T-helper 2 cell (primary cell): ENCODE results near the gene ADARB2.
"Not testable (repeated sequence)": the region's sequence is repeated elsewhere in the genome, so short reads cannot be mapped to it uniquely, and the experiment has no call there.

Source experiments
- DNase-seq, 5 experiments: peaks; one replicate each; pipeline versions ENCODE4 v3.0.0 to v3.0.0-alpha.2; 2012 to 2022

The ADARB2 gene

GRCh38 chr10:1361411-1362105 is 375.8 kb downstream of the ADARB2 start:
- no peak for DNase-seq

DNA sequence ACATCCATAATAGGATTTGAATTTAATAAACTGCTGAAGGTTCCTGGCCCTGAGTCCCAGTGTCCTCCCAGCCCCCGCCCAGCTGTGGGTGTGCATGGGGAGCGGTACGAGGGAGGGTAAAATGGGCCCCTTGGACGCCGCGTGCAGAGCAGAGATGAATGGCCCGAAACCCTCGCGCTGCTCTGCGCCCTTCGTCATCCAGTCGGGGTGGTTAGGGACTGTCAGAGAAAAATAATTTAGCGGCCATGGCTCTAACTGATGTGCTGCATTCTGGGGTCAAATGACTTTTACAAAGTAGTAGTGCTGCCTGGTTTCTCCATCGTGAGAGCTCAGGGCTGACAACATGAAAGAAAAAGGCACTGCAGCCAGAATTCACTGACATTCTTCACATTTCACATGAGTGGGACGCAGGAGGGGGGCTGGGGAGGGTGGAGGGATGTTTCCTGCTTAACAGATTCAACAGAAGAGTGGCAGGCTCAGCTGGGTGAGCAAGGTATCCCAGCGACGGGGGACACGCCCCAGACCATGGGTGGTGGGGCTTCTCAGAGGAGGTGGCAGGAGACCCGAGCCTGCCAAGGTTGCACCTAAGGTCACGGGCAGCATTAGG is 376.7 kb downstream of the ADARB2 start:
- DNase-seq: no peak

DNA sequence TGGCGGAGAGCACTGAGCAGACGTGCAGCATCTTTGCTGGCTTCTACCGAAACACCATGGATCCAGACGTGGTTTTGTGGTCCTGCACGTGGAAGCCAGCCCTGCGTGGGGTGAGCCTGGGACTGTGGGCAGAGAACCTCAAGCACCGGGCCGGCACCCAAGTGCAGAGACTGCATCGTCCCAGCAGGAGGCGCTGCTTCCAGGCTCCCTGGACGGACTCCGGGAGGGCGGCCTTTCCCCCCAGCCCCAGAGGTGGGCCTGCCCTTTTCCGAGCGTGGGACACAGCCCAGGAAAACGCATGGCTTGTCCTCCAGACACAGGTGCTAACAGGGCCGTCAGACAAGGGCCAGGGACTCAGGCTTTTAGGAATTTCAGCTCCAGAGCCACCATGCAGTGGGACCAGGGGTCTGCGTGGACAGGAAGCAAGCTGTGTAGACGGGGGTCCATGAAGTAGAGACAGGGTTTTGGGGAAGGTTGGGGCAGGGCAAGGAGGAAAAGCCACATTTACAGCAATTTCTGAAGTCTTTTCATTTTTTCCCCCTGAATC is 377.2 kb downstream of the ADARB2 start:
- peak in 1 of 5 experiments; percentile 34 for DNase-seq

GRCh38 chr10:1359626-1359955 is 377.7 kb downstream of the ADARB2 start:
- no peak for DNase-seq

DNA sequence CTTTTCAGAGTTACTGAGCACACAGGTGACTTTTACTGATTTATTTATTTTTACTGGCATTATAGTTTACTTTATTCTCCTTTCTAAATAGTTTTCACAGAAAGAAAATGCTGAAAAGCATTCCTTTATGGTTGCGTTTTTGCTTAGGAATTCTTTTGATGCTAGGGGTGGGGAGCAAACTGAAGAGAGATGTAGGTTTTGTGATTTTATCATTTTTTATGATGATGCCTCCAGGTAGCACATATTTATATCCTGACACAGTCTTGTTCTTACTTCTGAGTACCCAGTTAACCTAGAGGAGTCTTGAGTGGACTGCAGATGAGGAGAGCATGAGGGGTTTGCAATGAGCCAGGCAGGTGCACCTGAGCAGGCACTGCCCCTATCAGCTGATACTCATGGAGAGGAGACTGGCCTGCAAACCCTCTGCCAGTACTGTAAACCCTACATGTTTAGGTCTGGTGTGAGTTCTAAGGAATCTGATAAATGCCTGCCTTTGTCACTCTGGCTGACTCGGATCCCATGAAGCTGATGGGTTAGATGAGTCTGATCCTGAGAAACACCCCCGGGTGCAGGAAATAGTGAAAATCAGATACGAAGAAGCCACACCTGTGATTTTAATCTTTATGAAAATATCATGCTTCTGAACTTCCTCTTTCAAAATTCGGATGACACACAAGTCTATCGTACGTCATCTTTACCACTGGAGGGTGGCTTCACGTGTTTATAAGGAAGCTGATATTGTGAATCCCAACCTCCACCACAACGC is 378.3 kb downstream of the ADARB2 start:
- DNase-seq: peak in 1 of 5 experiments; percentile 89

DNA sequence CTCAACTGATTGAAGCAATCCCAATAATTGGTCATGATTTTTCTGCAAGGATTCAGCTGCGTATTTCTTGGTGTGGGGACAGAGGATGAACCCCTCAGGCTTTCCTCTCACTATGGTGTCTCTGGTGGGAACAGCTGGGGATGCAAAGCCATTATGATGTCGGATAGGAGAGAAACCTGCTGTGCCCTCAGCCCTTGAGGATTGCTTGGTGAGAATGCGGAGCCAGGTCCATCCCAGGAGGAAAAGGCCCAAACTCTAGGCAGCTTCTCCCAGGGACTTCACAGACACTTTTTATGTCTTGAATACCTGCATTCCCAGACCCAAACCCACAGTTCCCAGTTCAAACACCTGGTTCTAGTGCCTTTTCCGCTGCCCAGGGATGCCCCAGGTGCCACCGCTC is 379.2 kb downstream of the ADARB2 start:
- DNase-seq: no peak

- no peak for DNase-seq
Observed at GRCh38 chr10:1356349-1356748, 381.0 kb downstream of the ADARB2 start.

GRCh38 chr10:1354809-1355710 is 382.3 kb downstream of the ADARB2 start:
- no peak for DNase-seq

GRCh38 chr10:1352296-1352695 is 385.0 kb downstream of the ADARB2 start:
- DNase-seq: not testable (repeated sequence)

- DNase-seq: no peak
Observed at GRCh38 chr10:1348773-1349050, 388.6 kb downstream of the ADARB2 start.

DNA sequence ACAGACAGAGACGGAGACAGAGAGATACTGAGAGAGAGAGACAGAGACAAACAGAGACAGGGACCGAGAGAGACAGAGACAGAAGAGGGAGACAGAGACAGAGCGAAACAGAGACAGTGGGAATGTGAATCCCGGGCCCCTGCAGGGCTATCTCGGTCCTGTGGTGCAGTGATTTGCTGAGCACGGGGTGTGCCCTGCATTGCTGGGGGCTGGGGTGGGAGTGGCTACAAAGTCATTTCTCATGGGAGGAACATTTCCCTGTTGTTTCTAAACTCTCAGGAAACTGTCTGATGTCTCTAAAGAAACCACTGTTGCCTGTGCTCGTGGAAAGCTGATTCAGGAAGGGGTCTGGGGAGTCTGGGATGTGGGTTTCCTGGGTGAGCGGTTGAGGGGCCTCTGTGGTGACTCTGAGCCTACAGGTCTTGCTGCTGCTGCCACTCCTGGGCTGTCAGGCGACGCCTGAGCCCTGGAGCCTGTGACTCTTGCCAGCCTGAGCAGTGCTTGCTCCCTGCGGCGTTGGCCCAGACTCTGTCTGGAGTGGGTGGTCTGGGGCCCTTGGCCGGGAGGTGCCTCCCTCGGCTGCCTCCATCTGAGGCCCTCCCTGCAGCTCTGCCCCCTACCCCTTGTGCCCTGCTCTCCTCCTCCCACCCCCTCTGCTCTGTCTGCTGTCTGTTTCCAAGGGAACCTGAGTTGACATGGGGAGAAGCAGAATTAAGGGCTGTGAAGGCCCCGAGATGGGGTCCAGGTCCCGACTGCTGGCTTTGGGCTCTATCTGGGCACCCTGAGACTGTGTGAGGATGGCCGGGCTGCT is 389.2 kb downstream of the ADARB2 start:
- DNase-seq: no peak

GRCh38 chr10:1347525-1347924 is 389.8 kb downstream of the ADARB2 start:
- DNase-seq: no peak

DNA sequence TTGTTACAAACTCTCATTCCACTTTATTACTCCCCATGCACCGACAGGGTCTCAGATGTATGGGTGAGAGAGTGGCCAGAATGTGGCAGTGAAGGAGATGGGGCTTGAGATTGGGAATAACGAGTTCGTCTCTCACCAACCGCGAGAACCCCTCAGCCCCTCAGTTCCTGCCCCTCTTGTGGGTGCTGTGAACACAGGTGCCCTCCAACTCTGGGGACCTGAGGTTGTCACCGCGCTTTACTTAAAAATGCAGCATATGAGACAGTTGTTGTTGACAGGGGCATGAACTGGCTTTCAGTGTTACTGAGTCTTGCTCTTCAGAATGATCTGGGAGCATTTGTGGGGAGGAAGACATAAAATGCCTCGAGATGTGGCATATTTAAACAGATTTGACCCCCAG is 391.1 kb downstream of the ADARB2 start:
- DNase-seq: no peak

- no peak for DNase-seq
Observed at GRCh38 chr10:1345368-1345767, 392.0 kb downstream of the ADARB2 start.

DNA sequence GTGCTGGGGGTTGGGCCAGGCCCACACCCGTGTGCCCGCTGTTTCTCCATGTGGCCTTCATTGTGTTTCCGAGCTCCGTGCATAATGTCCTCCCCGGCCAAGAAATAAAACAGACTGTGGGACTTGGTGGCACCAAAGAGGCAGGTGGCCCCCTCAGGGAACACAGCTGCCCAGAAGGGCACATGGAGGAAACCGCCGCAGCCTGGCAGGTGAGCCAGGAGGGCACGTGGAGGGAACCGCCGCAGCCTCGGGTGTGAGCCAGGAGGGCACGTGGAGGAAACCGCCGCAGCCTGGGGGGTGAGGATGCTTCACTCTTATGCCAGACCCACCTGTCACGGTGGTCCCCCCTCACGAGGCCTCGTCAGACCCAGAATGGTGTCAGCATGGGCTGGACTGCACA is 392.5 kb downstream of the ADARB2 start:
- DNase-seq: no peak

DNA sequence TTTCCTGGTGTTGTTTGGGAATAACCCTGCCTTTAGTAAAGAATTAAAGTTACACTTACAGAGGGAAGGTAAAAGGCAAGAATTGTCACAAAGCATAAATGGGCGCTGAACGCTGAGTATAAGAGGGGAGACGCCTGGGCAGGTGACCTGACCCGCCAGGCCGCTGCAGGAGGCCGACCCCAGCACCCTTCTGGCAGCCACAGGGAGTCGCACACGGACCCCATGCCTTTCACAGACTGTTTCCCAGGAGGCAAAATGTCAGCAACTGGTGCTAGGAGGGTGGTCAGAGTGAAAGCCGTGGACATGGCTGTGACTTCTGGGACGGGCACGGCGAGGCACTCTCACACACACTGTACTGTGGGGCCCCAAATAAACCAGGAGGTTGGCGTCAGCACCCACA is 392.9 kb downstream of the ADARB2 start:
- no peak for DNase-seq

DNA sequence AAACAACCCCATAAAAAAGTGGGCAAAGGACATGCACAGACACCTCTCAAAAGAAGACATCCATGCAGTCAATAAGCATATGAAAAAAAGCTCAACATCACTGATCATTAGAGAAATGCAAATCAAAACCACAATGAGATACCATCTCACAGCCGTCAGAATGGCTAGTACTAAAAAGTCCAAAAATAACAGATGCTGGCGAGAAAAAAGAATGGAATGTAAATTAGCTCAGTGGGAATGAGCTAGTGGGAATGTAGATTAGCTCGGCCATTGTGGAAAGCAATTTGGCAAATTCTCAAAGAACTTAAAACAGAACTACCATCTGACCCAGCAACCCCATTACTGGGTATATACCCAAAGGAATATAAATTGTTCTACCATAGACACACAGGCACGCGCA is 394.1 kb downstream of the ADARB2 start:
- no peak for DNase-seq

- not testable (repeated sequence) for DNase-seq
Observed at GRCh38 chr10:1341052-1341451, 396.3 kb downstream of the ADARB2 start.

GRCh38 chr10:1339396-1339795 is 397.9 kb downstream of the ADARB2 start:
- DNase-seq: no peak

DNA sequence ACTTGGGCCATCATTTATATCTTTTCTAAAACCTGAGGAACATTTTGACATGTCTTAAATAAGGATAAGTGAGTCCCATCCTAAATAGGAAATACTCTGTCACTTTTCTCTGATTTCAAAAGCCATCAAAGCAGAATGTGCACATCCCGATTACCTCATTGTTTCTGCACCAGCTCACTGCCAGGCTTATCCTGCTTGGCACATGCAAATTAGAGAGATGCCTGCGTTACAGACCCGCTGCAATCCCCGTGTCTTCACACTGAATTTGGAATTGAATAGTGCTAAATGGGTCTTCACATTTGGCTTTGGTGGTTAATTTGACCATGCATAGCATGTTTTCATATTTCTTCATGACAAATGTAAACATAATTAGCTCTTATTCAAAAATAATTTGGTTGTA is 401.7 kb downstream of the ADARB2 start:
- no peak for DNase-seq

- DNase-seq: no peak
Observed at GRCh38 chr10:1333981-1334380, 403.3 kb downstream of the ADARB2 start.

DNA sequence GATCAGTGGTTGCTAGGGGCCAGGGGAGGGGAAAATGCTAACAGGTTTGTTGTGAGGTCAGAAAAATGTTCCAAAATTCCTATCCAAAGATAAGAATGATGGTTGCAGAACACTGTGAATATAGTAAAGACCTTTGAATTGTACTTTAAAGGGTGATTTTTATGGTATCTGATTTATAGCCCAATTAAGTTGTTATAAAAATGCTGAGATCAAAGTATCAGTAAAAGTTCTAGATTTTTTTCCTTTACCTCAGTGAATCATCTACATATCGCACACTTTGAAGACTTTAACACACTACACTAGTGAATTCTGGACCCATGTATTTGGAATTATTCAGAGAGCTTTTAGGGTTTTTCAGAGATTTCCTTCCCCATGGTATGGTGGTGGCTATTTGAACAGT is 405.8 kb downstream of the ADARB2 start:
- no peak for DNase-seq
